CD1c-positive myeloid dendritic cell (primary cell): ENCODE data around the gene MPDZ.
"Not testable (repeated sequence)": the region's sequence is repeated elsewhere in the genome, so short reads cannot be mapped to it uniquely, and the experiment has no call there.

Experiments used
- DNase-seq: peaks from one replicate; pipeline ENCODE4 v3.0.0-alpha.2; 2016; ENCODE audit errors: extremely low spot score

MPDZ gene

DNA sequence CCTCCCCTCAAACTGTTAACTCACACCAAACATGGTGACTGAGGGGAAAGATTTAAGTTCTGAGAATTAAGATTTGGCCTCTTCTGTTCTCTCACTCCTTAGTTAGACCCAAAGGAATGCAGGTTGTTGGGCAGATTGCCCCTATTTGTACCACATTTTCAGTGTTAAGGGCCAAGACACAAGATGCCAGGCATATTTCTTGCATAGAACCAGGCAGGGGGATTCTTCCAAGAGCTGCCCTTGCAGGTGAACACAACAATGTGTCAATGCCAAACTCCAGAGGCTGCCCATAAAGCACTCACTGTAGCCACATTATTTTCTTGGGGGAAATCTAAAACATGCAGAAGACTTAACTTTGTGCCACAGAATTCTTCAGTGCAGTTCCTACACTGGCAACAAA, 14.7 kb downstream of the MPDZ start:
- DNase-seq, result no peak

DNA sequence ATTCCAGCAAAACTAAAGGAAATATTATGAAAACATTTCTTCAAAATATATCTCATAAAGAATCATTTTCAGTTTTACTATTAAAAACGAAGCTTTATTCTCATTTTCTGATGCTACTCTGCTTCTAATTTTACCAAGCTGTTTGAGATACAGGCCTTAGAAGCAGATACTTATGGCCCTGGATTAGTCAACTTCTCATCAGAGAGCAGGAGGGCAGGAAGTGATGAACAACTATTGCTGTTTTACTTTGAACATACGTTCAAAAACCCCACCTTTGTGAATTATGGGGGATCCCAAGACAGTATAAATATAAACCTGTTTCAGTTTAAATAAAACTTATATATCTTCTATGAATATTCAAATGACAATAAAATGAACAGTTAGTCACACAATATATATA, 16.0 kb downstream of the MPDZ start:
- DNase-seq, result no peak

GRCh38 chr9:13252852-13253251, 26.6 kb downstream of the MPDZ start:
- no peak for DNase-seq

GRCh38 chr9:13244181-13244580, 35.3 kb downstream of the MPDZ start:
- DNase-seq, result no peak

- DNase-seq, result no peak
Observed at GRCh38 chr9:13241283-13241682, 38.2 kb downstream of the MPDZ start.

- no peak for DNase-seq
Observed at GRCh38 chr9:13239660-13240059, 39.8 kb downstream of the MPDZ start.

DNA sequence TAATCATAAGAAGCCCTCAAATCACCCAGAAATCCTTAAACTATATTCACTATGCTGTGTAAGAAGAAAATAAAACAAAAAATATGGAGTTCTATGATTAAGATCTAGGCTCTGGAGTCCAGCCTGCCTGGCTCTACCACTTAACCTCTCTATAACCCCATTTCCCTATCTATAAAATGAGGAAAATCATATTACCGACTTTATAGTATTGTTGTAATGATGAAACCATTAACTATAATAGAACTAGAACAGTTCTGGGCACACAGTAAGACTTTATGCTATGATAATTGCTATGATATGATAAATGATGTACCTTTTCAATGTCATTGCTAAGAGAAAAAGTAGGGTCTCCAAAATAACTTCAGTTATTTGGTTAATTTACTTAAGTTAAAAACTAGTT, 40.3 kb downstream of the MPDZ start:
- no peak for DNase-seq

DNA sequence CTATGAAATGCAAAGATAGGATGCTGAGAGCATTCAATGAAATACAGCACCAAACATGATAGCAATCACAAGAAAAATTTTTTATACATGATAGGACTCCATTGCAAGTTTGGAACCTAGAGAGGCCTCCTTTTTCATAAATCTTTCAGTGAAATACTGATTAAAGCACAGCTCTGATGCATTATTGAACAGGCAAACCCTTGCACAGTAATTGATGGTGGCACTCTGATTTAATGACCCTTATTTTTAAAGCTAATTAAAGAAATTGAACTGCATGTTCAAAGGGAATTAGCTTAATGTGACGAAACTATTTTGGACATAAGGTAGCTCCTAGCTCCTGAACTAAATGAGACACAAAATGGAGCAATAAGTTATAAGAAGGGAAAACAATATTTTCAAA, 44.6 kb downstream of the MPDZ start:
- no peak for DNase-seq

DNA sequence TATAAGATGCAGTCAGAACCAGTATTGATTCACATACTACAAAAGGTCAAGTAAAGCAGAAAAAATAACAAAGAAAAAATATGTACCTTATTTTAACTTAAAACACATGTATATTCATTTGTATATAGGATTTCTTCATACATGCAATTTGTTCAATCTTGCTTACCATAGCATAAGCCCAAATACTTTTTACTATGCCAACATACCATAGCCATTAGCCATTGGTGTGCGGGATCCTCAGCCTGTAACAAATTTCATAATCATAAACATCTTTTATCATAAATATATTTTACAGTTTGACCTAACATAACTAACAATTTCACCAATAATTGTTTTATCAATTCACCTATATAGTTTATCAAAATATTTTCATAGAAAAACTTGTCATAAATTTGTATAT, 51.1 kb downstream of the MPDZ start:
- no peak for DNase-seq

DNA sequence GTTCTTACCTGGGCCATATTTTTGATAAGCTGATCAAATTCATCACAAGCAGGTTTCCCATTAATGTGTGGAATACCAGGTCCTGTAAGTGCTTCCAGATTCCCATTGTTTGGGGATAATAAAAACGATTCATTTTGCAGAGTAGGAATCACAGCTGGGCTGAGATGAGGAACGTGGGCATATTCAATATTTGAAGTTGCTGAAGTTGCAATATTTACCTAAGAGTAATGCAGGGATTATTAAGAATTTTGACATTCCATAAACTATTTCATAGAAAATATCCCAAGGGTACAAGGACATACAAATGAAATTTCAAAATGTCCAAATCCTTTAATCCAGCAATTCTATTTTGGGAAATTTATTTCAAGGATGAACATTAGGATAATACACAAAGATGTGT, 55.1 kb downstream of the MPDZ start:
- DNase-seq, result no peak

GRCh38 chr9:13222733-13223132, 56.8 kb downstream of the MPDZ start:
- not testable (repeated sequence) for DNase-seq

DNA sequence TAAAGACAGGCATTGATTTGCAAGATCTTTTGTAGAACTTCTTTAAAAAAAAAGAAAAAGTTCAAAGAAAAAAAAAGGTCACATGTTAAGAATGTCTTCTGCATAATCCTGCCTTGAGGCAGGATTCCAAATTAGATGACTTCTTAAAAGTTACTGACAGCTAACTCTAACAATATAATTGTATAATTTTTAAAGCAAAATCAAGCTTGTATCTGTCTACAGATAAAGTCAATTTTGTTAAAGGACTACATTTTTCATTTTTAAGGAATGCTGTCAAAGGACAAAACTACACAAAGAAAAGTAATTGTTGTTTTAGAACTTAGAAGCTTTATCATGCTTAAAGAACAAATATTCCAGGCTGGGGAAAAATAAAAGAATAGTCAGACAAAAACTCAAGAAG, 57.8 kb downstream of the MPDZ start:
- no peak for DNase-seq

- DNase-seq, result no peak
Observed at GRCh38 chr9:13220837-13221236, 58.7 kb downstream of the MPDZ start.

DNA sequence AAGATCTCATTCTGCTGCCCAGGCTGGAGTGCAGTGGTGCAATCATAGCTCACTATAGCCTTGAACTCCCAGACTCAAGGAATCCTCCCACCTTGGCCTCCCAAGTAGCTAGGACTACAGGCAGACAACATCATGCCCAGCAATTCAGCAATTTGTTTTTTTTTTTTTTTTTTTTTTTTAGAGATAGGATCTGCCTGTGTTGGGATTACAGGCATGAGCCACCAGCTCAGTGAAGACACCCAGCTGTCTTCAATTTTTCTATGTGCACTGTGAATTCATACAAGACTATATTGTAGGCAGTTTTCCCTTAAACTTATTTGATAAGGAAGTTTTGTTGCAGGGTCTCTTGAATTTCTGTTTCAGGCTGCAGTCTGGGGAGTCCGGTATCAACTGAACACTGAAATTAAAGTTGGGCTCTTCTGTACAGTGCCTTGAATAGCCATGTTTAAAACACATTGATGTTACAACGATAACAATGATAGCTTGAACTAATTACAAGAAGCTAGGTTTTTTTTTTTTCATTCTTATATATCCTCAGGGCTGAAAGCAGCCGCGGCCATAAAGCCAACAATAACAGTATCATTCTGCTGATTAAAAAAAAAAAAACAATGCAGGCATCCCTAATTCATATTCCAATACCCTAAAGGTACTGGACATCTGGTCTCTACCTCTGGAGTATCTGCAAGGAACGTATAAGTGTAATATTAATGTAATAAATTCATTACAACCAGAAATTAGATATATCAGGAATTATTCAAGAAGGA, 63.5 kb downstream of the MPDZ start:
- no peak for DNase-seq

GRCh38 chr9:13213998-13214397, 65.5 kb downstream of the MPDZ start:
- no peak for DNase-seq

DNA sequence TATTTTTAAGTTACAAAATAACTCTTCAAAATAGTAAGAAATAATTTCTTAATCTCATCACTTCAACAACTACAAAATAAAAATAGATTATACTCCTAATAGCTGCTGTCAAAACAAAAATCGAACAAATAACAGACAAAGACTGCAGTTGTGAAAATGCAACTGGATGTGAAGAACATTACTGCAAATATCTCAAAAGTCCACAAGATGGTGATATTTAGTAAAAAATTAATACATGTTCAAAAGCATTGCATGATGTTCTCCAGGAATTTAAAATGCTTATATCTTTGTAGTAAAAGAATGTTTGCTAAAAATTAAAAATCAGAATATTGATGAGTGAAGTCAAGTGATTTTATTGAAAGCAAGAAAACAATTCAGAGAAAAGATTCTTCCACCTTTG, 66.2 kb downstream of the MPDZ start:
- no peak for DNase-seq

DNA sequence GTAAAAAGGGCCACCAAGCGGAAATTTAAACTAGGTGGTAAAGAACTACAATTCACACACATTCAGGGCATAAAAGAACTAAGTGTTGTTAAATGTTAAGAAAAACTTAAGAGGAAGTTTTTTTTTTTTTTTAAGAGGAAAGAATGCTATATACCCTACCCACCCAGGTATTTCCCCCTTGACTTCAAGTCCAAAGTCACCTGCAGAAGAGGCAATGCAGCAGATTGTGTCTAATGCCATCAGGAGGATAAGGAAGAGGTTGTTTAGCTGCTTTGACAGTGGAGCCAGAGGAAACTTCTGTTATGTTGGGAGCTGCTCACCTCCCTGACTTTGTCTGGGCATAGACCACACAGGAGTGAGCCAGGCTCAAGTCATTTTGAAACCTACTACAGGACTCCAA, 69.2 kb downstream of the MPDZ start:
- DNase-seq, result no peak

GRCh38 chr9:13209498-13209897, 70.0 kb downstream of the MPDZ start:
- no peak for DNase-seq

GRCh38 chr9:13205824-13206223, 73.7 kb downstream of the MPDZ start:
- DNase-seq, result no peak

GRCh38 chr9:13190040-13190439, 89.5 kb downstream of the MPDZ start:
- DNase-seq, result no peak

GRCh38 chr9:13189362-13189761, 90.1 kb downstream of the MPDZ start:
- no peak for DNase-seq

DNA sequence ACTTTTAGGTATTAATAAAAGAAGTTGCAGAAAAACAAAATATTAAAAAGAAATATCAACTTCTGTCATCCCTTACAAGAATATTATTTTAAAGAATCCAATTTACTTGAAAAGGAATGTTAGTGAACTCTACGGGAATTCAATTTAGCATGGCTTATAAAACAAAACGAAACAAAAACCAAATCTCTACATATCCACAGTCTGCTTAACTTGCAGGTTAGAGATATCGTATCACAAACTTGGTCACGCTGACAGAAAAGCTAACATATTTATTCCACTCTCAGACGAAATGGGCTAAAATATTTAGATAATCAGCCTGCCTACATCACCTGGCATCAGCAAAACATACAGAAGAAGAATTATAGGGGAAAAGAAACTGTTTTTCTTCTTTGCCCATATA, 92.7 kb downstream of the MPDZ start:
- no peak for DNase-seq

DNA sequence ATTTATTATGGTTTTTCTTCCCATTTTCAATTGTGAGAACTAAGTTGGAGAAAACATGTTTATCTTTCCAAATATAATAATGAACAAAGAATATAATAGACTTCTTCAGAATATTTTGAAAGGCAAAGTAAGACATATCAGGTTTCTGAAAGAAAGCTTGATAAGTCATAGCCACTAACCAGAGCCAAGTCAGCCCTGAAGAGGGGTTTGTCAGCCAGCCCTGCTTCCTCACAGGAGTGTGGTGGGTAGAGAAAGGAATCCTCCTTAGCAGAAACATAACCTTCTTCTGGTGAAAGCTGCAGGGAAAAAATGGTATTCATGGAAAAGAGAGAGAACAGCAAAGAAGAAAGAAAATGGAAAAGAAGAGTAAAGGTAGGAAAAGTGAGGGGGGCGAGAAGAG, 93.4 kb downstream of the MPDZ start:
- no peak for DNase-seq

DNA sequence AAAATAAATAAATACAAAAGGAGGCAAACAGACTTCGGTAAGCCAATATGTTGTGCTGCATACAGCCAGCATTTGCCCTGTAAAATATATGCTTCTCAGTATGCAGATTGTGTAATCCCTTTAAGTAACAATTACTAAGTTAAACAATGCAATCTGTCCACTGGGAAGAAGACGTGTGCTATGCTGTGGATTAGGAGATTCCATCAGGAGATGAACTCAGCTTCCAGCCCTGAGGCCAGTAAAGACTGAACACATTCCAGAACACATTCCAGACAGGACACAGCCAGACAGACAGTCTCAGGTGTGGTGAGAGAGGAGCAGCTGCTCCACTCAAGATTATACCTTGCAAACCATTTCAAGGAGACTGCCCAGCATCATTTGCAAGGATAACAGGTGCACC, 97.8 kb downstream of the MPDZ start:
- no peak for DNase-seq
